Heart right ventricle (tissue), 16 donors: ENCODE data around the gene HSH2D. TPM values are rescaled to one million over a fixed set of nuclear protein-coding genes. Genes with fewer than 3 reads are reported as not detected.
A peak's percentile ranks its signal among the peaks of the same experiment; 100 is the strongest.

Experiments
- ATAC-seq, 8 donors: fragments of 200-7000 bp; cut with Tn5 transposase; one replicate each; pipeline ENCODE4 v1.9.1; 2020; ENCODE audit warnings: mild to moderate bottlenecking in 8 of 8, moderate library complexity in 8 of 8, moderate number of reproducible peaks in 1 of 8
- DNase-seq, 2 donors: peaks; one replicate each; pipeline ENCODE4 v3.0.0-alpha.2; 2020
- H3K27ac ChIP-seq, 10 donors: fragments of 200-600 bp; sonication (generic) in 2 of 10; one replicate each; pipeline versions ENCODE4 v1.5.0 to v1.8.0; 2020 to 2022; ENCODE audit warnings: mild to moderate bottlenecking in 3 of 10
- H3K27me3 ChIP-seq, 7 donors: fragments of 200-600 bp; one replicate each; pipeline ENCODE4 v1.8.0; 2021 to 2022; ENCODE audit warnings: mild to moderate bottlenecking in 2 of 7
- H3K36me3 ChIP-seq, 9 donors: fragments of 200-600 bp; sonication (generic) in 1 of 9; one replicate each; pipeline versions ENCODE4 v1.5.0 to v1.8.0; 2020 to 2022; ENCODE audit warnings: mild to moderate bottlenecking in 2 of 9
- H3K4me1 ChIP-seq, 9 donors: fragments of 200-600 bp; sonication (generic) in 1 of 9; one replicate each; pipeline versions ENCODE4 v1.5.0 to v1.8.0; 2020 to 2022; ENCODE audit warnings: mild to moderate bottlenecking in 4 of 9
- H3K4me3 ChIP-seq, 10 donors: fragments of 200-600 bp; sonication (generic) in 2 of 10; one replicate each; pipeline versions ENCODE4 v1.5.0 to v1.8.0; 2020 to 2022; ENCODE audit warnings: mild to moderate bottlenecking in 7 of 10, moderate library complexity in 2 of 10
- H3K9me3 ChIP-seq, 11 donors: fragments of 200-600 bp in 10 of 11; sonication (generic) in 2 of 11; one replicate each; pipeline versions ENCODE4 v1.5.0 to v1.8.0; 2013 to 2022; ENCODE audit warnings: mild to moderate bottlenecking in 2 of 11, control low read depth in 1 of 11, moderate library complexity in 1 of 11
- WGBS, 2 donors: extraction: QIAGEN DNeasy Blood & Tissue Kit; methylation state at CpG; one replicate each; pipeline ENCODE4 v1.1.7; 2013; ENCODE audit warnings: inconsistent platforms in 1 of 2; 5-methylcytosine and 5-hydroxymethylcytosine counted together
- intact Hi-C, 10 donors: fragments of 100-400 bp; cut with DNase I; formaldehyde crosslinking; loops; one replicate each; pipeline versions ENCODE4 v1.11.1 to v1.14.2; 2022
- polyA plus RNA-seq, 2 donors: library from polyadenylated mRNA; stranded (reverse); fragments of 200-250 nt; gene quantifications; one replicate each; pipeline ENCODE4 v1.2.3, GENCODE V29; 2013
- total RNA-seq, 10 donors: library from RNA; stranded (reverse); fragmentation: NEBNext Ultra II Directional in 3 of 10; extraction: Animal tissue kit (Norgen Biotek cat#: 25700) in 3 of 10; gene quantifications; one replicate each; pipeline versions ENCODE4 v1.2.1 to v1.2.4, GENCODE V29; 2021 to 2023
- TF ChIP-seq, protein P1 (sequence below), 9 donors: fragments of 200-600 bp; sonication (generic) in 2 of 9; IDR thresholded peaks; one replicate each; pipeline versions ENCODE4 v1.5.0 to v1.8.0; 2021 to 2022; ENCODE audit warnings: antibody characterized with exemption in 9 of 9, mild to moderate bottlenecking in 5 of 9, moderate library complexity in 1 of 9
- donor health status: Arrhythmogenic right ventricular cardiomyopathy.
- donor health status: ischemic (EF 13 %, LVEDD 7.1; RV severe dilation, severe dysfunction).
- donor health status: healthy with polysubstance abuse.
- donor health status: DM: no; HTN: yes; CAD: no.
- donor health status: DM: no; HTN: no; CAD: no.
- donor health status: ischemic (EF 25% LVEDD 6.9; RV normal size, moderate dysfunction).
- donor health status: ischemic (EF 25% LVEDD 5.7; RV mildly dilated, moderate dysfunction).
- donor health status: healthy.
- donor health status: DM: yes; HTN: yes; CAD: no.
- donor health status: Ischemic cardiomyopathy.
- donor health status: ischemic (EF 35%, LVEDD 5.7; RV mildly dilated, moderate dysfunction).
- donor health status: nonischemic (EF 11% LVEDD 7.7; RV severe dilation, severe dysfunction).
- donor health status: DM: yes; HTN: yes; CAD: no.
- donor health status: PGD.
- donor health status: ischemic (EF 29% LVEDD 5.4; RV normal size, mild dysfunction).
- donor health status: nonischemic (EF 23%, LVEDD 6.1; RV moderate dilation, normal function).

HSH2D gene
- total and polyA plus RNA-seq, 12 donors, result 0.16 to 2.0 (median 0.51) TPM; not detected in 2

GRCh38 chr19:16185123-16185767, 41.8 kb downstream of the HSH2D start, which contains the start of gene FAM32A:
Gene FAM32A, plus strand, starts transcription at chr19:16185410. Its CDS starts 33 bp downstream, at chr19:16185443.
- DNase-seq (peak; percentile 99), ATAC-seq (peak; percentile 96 to 99 (median 98))
- H3K4me3 ChIP-seq, result peak within 1 kb of the TSS; percentile 74 to 96 (median 90)
- peaks cover 0 to 20% (median 0%) of the 10 kb centered on the region in 7 donors for H3K27me3 ChIP-seq
- H3K9me3 ChIP-seq, result no peaks in the 10 kb centered on the region
- H3K36me3 ChIP-seq, result peaks cover 0 to 39% (median 7%) of the 10 kb centered on the region in 9 donors
- 0 to 1% methylated on average over 39 of the region's 39 CpGs for WGBS, 2 donors
- TF ChIP-seq, protein P1, sequence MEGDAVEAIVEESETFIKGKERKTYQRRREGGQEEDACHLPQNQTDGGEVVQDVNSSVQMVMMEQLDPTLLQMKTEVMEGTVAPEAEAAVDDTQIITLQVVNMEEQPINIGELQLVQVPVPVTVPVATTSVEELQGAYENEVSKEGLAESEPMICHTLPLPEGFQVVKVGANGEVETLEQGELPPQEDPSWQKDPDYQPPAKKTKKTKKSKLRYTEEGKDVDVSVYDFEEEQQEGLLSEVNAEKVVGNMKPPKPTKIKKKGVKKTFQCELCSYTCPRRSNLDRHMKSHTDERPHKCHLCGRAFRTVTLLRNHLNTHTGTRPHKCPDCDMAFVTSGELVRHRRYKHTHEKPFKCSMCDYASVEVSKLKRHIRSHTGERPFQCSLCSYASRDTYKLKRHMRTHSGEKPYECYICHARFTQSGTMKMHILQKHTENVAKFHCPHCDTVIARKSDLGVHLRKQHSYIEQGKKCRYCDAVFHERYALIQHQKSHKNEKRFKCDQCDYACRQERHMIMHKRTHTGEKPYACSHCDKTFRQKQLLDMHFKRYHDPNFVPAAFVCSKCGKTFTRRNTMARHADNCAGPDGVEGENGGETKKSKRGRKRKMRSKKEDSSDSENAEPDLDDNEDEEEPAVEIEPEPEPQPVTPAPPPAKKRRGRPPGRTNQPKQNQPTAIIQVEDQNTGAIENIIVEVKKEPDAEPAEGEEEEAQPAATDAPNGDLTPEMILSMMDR (IDR thresholded peaks at IDR 0.05), result peak in 7 of 9 donors; percentile 10 to 50 (median 34)
- intact Hi-C loops, result loop anchor here in 7 of 10 donors (2.0 to 10.0 kb wide), 5 partner anchors 70 to 560 kb away; partner anchors contain the start of gene RAB8A (in 4 of the 7)
- peak within 1 kb of the TSS; percentile 21 to 93 (median 87) for H3K27ac ChIP-seq
- peaks cover 0 to 40% (median 21%) of the 10 kb centered on the region in 9 donors for H3K4me1 ChIP-seq

DNA sequence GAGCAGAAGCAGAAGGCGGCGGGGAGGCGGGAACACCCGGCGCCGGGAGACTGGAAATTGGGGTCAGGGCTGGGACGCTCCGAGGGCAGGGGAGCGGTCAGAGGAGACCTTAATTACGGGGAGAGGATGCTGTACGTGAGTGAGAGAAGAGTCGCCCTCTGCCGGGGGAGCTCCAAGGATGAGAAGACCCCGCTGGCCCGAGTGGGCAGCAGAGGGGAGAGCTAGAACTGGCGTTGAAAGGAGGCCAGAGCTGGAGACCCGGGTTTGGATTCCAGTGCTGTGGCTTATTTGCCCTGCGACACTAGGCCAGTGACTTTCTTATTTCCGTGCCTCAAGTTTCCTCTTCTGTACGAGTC, 42.3 kb downstream of the HSH2D start:
- intact Hi-C loops, result loop anchor here in 7 of 10 donors (2.0 to 10.0 kb wide), 5 partner anchors 71 to 561 kb away; partner anchors contain the start of gene RAB8A (in 4 of the 7)
- ATAC-seq (peak; percentile 14 to 56 (median 33)), DNase-seq (peak in 1 of 2 donors; percentile 19)
- H3K36me3 ChIP-seq, result peaks cover 0 to 44% (median 12%) of the 10 kb centered on the region in 9 donors
- peak overlapping the region in 9 of 10 donors; percentile 62 to 93 (median 88) for H3K27ac ChIP-seq
- peak overlapping the region; percentile 74 to 96 (median 90) for H3K4me3 ChIP-seq
- peaks cover 0 to 40% (median 24%) of the 10 kb centered on the region in 9 donors for H3K4me1 ChIP-seq
- peaks cover 0 to 18% (median 0%) of the 10 kb centered on the region in 7 donors for H3K27me3 ChIP-seq
- no peaks in the 10 kb centered on the region for H3K9me3 ChIP-seq
- TF ChIP-seq, protein P1 (IDR thresholded peaks at IDR 0.05), result peak in 7 of 9 donors; percentile 21 to 56 (median 47)
- 0 to 1% methylated on average over 20 of the region's 20 CpGs for WGBS, 2 donors

GRCh38 chr19:16188521-16188920, 45.0 kb downstream of the HSH2D start:
- TF ChIP-seq, protein P1 (IDR thresholded peaks at IDR 0.05), result no peak
- Histone ChIP-seq H3K9me3 (no peaks in the 10 kb centered on the region), H3K27me3 (no peaks in the 10 kb centered on the region), H3K36me3 (peaks cover 0 to 72% (median 29%) of the 10 kb centered on the region in 9 donors), H3K4me1 (peaks cover 0 to 37% (median 25%) of the 10 kb centered on the region in 9 donors), H3K27ac (no peak overlapping the region), H3K4me3 (no peak overlapping the region)
- no peak for ATAC-seq
- intact Hi-C loops, result loop anchor here in 5 of 10 donors (5.0 to 10.0 kb wide), 3 partner anchors 74 to 564 kb away; partner anchors contain the start of gene RAB8A (in 3 of the 5)
- DNase-seq, result no peak
- WGBS, 2 donors, result 86 to 94% methylated on average over 3 of the region's 3 CpGs

- no peaks in the 10 kb centered on the region for H3K27me3 ChIP-seq
- H3K4me1 ChIP-seq, result peaks cover 0 to 33% (median 25%) of the 10 kb centered on the region in 9 donors
- TF ChIP-seq, protein P1 (IDR thresholded peaks at IDR 0.05), result no peak
- peaks cover 0 to 73% (median 29%) of the 10 kb centered on the region in 9 donors for H3K36me3 ChIP-seq
- H3K4me3 ChIP-seq, result no peak overlapping the region
- DNase-seq, result peak in 1 of 2 donors; percentile 20
- intact Hi-C loops, result no loop called here
- no peak overlapping the region for H3K27ac ChIP-seq
- H3K9me3 ChIP-seq, result no peaks in the 10 kb centered on the region
- 59 to 72% methylated on average over 6 of the region's 6 CpGs for WGBS, 2 donors
- peak in 5 of 8 donors; percentile 7 to 68 (median 44) for ATAC-seq
Observed at GRCh38 chr19:16190198-16190597, 46.7 kb downstream of the HSH2D start.
